Measurements from ENCODE around the gene MINDY3.
"Not testable (repeated sequence)": the region's sequence is repeated elsewhere in the genome, so short reads cannot be mapped to it uniquely, and the experiment has no call there.

Gene MINDY3

DNA sequence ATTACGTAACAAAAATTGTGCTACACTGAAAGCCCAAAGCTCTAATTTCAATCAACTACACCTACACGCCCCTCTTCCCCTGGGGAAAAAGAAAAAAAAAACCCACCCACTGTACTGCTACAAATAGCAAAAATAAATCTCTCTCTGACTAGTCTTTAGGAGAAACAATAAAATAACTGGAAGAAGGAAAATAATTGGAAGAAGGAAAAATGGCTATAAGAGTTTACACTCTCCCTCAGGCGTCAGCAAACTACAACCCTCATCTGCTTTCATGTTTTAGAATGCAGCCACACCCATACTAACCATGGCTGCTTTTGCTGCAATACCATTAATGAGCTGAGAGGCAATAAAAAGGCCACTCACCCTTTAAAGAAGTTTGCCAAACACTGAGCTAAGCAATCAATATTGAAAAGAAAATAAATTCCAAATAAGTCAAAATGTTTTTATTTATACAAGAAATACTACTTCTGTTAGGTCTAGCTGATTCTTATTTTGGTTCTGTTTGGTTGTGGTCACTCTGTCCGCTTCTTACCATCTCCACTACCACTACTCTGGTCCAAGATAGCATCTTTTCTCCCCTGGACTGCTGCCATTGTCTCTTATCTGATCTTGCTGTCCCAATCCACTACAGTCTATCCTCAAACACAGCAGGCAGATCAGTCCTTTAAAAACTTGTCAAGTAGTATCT, 3.8 kb downstream of the MINDY3 start:
- DNase-seq: no peak

DNA sequence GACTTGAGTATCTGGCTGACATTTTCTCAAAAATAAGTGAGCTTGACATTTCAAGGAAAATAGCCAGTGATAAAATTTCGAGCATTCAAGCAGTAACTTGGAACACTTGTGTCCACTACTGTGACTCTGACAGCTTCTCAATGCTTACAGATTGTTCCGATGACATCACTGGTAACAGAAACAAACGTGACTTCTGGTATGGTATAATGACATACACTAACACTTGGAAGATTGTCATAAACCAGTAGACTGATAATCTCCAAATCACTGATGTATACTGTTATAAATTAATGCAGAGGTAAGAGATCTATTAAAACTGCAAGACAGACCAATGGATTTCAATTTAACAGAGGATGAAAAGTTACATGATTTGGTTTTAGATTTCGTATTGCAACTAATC, 6.5 kb downstream of the MINDY3 start:
- DNase-seq: no peak

DNA sequence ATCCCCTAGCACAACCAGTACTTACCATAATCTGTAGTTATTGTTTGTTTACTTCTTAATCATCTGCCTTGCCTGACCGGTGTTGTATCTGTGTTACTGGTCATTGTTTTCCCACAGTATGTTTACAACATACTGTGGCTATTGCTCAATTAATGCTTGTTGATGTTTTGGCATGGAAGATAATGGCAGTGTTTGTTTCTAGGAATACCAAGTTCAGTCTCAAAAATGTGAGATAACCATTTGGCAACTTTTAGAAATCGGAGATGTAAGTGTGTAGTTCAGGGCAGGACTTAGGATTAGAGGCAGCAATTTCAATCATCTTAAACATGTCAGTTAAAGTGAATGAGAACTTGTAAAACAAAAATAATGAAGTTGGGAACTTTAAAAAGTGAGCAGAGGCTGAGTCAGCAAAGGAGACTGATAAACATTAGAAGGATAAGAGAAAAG, 8.2 kb downstream of the MINDY3 start:
- DNase-seq: no peak

DNA sequence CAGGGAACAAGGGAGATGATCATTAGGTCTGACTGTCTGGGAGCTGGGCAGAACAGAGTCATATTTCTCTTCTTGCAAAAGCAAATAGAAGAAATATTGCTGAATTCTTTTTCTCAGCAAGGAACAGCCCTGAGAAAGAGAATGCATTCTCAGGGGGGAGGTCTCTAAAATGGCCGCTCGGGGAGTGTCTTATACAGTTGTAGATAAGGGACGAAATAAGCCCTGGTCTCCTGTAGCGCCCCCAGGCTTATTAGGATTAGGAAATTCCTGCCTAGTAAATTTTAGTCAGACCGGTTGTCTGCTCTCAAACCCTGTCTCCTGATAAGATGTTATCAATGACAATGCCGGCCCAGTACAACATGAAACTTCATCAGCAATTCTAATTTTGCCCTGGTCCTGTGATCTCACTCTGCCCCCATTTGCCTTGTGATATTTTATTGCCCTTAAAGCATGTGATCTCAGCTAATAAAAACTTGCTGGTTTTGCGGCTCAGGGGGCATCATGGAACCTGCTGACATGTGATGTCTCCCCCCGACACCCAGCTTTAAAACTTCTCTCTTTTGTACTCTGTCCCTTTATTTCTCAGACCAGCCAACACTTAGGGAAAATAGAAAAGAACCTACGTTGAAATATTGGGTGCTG, 9.8 kb downstream of the MINDY3 start:
- not testable (repeated sequence) for DNase-seq

DNA sequence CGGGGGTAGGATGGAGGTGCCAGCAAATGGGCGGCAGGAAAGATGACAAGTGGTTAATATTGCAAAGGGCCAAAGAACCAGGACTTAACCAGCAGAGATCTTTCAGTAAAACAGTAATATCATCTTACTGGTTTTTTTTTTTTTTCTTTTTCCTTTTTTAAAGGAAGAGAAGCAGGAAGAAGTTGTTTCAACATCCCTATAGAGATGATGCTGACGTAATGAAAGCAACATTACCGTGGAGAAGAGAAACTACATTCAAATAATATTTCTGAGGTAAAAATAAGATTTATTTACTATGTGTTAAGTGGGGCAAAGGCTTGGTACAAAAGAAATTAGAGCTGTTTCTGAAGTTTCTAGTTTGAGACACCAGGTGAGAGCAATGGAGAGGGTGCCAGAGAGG, 11.0 kb downstream of the MINDY3 start:
- no peak for DNase-seq

DNA sequence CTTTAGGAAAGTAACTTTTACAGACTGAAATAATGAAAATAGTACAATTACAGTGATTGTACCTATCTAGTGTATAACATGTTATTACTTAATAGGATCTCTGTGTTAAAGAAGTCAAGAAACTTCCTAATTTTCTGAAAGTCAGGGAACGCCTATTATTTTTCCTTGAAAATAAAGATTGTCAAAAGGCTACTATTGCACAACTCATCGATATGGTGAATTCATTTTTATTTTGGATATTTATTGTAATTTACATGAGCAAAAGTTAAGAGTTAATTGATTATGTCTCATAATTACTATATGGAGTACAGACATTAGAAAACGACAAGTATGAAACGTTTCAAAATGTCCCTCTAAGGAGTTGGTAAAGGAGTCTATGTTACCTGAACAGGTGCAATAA, 12.8 kb downstream of the MINDY3 start:
- no peak for DNase-seq

DNA sequence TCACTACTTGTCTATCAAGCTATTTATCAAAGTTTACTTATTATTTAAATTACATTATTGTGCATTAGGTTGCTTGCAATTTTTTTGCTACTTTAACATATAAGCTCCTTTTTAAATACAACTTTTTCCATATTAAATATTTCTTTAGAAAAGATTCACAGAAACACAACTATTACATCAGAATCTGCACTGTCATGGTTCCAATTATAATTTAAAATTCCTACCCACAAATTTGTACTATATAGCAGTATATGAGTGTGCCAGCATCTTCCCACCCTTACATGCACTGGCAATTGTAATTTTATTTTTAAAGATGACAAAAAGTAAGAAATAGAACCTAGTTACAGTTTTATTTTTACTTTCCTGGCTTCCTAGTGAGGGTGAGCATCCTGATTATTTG, 15.8 kb downstream of the MINDY3 start:
- no peak for DNase-seq

DNA sequence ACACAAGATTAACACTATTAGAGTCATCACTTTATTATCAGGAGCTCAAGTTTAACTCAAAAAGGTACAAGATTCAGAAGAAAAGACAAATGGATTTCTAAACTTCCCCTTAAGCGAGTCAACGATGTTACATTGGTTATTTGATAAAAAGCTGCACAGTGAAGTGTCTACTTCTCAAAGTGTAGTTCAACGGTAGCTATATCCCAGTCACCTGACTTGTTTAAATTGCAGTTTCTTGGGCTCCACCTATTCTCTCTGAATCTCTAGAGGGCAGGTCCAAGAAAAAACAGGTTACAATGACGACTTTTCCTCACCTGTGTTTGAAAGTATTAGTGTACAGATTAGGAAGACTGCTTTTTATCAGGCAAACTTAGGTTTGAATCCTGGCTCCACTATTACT, 16.6 kb downstream of the MINDY3 start:
- DNase-seq: no peak

DNA sequence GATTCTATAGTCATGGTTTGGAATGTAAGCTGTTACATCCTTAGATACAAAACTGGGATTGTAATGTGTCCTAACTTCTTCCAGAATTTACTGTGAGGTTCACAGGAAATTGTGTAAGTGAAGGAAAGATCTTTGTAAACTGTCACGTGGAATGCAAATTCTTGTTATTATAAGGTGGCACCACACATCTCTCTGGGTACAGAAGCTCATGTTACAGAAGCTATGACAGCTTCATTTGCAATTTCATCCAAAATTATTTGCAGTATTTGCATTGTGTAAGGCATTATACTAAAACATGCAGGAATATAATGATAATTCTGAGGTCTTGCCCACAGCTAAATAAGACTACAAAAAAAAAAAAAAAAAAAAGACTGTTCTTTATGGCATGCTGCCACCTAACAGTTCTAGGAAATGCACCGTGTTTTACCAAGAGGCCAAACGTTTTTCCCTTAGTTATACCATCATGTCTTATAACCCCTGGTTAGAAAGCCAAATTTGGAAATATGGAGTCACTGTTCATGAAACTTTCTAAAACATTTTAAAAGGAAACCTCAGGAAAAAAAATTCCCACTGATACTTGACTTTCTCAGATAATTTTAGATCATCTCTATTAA, 17.6 kb downstream of the MINDY3 start:
- DNase-seq: no peak

DNA sequence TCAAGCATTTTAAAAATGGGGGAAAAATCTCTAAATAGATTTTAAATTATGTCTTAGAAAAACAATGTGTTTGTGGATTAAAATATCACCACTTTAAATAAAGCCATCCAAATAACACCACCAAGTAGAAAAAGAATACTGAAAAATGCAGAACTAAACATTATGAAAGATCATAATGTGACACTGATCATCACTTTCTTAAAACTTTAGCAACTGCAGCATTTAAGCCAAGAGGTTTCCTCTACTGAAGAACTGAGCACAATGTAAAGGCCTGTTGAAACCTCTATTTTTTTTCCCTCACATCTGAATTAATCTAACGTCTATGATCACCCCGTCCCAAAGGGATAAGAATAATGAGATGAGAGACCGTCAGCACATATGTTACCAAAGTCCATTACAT, 18.6 kb downstream of the MINDY3 start:
- no peak for DNase-seq

DNA sequence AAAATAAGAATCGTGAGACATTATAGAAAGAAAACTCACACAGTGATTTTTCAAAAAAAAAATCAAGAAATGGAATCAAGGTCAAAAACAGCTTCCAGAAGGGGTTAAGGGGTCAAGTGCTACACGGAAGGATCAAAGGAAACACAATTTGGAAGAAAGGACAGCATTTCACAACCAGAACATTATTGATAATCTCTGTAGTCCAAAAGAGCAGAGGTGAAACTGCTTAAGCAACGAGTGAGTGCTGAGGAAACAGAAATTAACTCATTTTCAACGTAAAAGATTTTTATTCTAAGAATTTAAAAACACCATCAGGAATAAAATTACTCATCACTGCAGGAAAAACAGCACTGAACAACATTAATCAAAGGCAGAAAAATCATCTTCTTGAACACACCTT, 23.5 kb downstream of the MINDY3 start:
- DNase-seq: no peak

DNA sequence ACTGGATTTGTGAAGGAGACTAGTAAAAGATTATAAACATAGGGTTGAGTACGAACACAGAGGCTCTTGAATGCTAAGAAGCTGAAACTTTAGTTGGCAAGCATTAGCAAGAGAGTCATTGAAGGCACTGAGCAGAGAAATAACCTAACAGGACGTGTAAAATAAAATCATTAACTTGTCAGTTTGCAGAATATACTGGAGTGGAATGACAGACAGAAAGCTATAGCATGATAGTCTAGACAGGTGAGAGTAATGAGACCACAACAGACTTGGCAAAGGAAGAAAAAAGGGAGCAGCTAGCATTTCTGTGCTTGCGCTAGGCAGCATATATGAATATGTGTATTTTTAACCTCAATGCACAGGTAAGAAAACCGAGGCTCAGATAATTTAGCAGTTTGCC, 30.8 kb downstream of the MINDY3 start:
- DNase-seq: no peak

DNA sequence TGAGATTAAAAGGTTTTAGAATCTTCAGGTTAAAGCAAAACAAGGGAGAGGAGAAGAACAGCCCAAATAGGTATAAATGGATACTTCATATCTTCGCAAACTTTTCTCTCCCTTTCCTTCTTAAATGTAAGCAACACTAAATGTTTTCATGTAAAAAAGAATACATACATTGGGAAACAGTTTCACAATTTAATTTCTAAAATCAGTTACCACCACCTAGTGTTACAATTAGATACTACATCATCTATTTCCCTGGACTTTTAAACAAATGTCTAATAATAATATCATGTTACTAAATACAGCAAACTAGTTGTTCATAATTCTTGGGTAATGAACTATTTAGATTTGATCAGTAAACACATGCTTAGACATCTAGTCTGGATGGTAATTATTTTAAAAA, 35.8 kb downstream of the MINDY3 start:
- no peak for DNase-seq

DNA sequence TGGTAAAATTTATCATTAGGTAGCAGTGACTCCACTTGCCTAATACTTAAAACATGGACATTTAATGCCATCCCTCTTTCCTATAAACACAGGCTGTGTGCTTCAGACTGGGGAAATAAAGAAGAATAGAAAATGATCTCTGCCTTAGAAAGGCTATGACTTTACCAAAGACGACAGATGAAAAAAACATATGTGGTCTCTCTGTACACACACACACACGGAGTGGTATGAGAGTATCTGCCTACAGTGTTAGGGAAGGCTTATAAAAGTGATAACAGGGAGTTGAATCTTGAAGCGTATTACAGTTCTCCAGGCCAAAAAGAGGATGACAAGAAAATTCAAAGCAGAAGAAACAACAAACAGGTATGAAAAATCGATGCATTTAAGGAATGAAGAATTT, 38.2 kb downstream of the MINDY3 start:
- no peak for DNase-seq

DNA sequence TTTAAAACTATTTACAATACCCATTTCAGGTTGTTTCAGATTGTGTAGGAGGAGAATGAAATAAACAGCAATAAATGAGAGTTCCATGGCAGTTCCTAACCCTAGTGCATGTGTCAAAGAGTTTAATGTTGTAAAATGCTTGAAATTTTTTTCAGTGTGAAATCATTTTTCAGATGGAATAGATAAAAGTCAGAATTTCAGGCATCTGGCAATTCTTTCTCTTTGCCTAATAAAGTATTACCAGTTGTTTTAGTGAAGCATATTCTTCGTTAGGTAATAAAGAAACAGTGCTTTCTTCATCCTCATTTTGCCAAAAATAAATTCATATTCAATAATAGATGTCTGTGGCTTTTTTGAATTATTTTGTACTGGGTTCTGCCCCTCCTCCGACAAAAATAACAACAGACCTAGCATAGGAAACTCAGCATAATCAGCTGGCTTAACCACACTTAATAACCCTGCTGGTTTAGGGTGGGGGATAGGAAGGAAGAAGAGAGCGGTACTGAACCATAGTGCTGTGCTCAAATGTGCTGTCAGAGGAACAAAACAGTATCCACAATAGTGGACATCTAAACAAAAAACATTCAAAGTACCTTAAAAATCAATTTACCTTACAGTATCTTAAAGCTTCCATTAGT, 39.1 kb downstream of the MINDY3 start:
- no peak for DNase-seq

DNA sequence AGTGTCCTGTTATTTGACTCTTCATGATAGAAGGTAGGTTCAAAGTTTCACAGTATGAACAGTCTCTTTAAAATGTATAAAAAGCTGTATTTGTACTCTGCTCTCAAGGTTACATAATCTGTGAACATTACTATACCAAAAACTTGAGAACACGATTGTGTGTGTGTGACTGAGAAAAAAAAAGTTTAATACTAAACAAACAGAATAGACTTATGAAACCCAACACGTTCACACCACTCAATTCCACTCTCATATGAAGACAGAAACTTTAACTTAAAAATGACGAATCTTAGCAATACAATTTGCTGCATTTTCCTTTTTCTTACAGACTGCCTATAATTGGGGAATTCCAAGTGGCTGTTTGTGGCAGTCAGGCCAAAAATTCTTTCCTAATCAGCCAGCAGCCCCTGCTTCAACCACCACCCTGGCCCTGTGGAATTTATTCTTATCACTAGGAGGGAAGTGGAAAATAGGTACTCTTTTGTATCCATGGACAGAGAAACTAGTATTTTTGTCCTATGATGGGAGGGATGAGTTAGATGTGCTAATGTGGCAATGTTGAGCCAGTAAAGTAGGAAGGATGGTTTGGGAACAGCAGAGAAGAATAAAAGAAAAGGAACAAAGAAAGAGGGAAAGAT, 42.8 kb downstream of the MINDY3 start:
- DNase-seq: no peak

DNA sequence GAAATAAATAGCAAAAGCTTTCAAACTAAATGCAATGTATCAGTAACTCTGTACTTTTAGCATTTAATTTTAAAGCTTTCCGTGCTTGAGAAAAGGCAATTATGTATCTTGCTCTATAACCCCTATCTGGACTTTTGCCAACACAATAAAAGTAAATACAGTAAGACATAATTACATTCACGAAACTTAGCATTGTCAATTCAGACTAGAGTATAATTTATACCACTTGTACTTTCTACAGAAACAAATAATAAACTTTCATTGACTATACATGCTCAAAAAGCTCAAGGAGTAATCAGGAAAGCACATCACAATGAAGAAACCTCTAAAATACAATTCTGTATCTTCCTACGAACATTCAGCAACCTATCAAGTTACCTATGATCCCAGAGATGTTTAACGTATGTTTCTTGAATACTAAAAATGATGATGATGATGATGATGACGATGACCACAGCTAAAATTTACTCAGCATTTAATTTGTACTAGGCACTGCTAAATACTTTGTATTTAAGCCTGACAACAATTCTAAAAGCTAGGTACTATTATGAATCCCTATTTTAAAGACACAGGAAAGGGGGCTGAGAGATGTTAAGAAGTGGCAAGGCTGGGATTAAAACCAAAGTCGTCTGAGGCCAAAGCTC, 44.9 kb downstream of the MINDY3 start:
- DNase-seq: no peak

DNA sequence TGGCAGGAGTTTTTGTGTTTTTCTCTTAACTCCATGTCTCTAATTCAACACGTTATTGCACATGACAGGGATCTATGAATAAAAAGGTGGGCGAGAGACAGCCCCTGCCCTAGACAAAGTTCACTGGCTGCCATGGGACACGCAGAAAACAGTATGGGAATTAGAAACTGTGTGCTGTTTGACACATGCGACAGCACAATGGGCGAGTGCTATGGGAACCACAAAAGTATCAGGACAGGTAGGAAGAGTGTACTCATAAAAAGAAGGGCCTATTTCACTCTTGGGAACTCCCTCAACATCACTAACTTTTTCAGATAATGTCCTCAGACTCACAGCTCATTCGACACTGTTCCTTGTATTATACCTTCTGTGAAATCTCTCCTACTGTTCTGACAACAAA, 45.7 kb downstream of the MINDY3 start:
- no peak for DNase-seq

DNA sequence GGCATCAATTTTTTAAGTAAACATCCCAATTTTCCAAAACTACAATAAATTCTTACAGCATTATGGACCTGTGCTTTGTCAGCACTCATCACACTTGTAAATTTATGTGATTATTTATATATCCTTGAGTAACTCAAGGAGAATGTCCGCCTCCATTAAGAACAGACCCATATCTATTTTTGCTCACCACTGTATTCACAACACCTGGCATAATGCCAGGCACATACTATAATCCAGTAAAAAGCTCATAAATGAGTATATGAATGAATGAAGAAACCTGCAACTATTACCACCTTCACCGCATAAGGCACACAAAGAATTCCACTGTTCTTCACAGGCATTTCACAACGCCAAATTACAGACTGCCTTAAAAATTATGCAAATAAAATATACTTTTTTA, 46.9 kb downstream of the MINDY3 start:
- DNase-seq: no peak

DNA sequence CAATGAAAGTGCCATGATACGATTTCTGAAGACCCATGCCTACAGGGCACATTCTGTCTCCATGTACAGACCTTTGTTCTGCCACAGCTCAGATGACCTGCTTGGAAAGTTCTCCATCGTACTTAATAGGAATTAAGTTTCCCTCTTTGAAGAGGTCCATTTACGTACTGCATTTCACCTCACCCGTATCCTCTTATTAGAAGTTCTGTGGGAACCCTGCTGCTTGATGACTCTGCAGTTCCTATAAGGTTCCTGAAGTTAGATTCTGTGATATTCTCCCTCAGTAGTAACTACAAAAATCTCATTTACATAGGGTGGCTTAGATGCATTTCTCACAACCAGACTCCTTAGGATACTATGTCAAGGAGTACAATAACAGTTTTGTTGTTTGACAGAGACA, 50.9 kb downstream of the MINDY3 start:
- no peak for DNase-seq

DNA sequence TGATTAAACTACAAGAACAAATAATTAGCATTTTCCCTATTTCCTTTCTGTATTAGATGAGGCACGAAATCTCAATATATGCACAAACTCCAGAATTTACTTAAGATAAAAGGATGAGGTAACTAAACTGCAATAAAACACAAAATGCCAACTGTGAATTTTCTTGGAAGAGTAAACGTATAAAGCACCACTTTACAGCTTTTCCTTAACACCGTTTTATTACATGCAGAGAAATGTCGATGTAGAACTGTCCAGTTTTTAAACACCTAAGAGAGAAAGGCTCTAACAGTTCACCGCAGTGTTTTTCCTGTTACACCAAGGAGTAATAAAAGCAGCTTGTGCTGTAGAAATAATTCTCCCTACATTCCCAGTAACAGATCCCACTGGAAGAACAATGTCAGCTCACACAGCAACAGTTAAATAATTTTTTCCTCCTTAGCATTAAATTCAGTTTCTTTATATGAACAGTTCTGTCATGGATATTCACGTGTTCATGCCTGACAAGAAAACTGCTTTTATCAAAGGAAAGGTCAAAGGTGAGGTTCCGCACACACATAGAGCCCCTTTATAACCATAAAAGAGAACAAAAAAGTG, 52.0 kb downstream of the MINDY3 start:
- no peak for DNase-seq

DNA sequence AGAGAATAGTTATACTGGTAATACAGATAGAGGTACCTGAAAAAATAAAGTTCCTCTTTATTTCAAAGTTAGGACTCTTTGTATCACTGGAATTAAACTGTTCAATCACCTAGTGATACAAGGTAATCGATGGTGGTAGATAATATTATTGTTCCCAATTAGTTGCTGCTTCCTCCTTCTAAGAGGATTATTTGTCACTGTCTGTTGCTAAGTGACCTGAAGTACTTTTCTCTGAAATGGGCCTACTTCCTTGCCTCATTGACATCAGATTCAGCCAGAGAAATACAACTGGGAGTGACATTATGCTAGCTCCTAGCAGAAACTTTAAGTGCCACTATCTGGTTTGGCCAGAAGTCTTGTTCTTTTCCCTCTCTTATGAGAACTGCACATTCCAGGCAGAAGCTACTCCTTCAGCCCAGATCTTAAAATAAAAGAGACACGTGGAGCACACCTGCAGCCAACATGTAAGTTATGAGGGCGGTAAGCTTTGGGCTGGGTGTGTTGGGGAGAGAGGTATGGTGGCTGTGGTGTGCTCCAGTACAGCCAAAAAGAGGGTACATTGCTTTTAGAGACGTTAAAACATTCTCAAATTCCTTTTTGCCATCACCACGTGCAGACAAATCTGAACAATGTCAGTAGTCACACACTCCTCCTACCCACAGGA, 54.8 kb downstream of the MINDY3 start:
- DNase-seq: no peak

Data from central memory CD4-positive, alpha-beta T cell (primary cell).